Measurements from ENCODE around the gene ATXN1. TPM values are rescaled to one million over a fixed set of nuclear protein-coding genes. Genes with fewer than 3 reads are reported as not detected.

ATXN1 gene
- total and polyA plus RNA-seq, 2 of the 13 experiments (the other 11 are each of a cell fraction or from before 2014, with no cell fraction given) = 20.7 to 39.5 TPM

DNA sequence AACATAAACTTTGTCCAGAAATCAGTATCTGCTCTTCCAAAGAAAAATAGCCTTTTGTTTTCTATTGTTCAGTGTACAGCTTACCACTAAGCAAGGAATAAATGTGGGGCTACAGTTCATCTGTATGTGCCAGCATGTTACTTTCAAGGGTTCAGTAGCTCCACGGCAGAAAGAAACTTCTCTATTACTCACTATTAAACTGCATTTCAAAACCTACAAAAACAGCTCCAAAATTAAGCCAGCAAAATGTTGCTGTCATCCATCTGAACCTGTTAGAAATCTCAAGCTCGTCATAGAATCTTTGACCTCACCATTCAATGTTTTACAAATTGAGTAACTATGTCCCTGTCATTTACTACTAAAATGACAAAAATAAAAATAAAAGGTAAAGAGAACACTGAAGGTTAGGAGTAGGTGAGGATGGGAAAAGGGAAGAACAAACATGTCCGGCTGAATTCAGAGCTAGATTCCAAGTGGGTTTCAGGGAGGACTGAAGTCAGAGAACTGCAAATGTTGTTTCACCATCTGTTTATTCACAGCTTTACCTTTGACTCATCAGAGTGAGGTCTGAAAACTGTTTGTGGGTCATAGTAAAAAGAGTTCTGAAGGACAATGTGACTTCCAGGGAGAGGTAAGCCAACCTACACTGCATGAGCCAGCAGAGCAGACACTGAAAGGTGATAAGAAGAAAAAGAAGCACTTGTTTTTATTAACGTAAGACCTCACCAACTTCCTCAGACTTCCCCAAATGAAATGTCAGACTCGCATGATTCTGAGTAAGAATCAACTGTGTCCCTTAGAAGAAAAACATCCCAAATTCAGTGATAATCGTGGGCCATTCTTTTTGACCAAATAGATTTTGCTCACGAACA is 62.0 kb downstream of the ATXN1 start (continued):
- TF ChIP-seq, protein P1, sequence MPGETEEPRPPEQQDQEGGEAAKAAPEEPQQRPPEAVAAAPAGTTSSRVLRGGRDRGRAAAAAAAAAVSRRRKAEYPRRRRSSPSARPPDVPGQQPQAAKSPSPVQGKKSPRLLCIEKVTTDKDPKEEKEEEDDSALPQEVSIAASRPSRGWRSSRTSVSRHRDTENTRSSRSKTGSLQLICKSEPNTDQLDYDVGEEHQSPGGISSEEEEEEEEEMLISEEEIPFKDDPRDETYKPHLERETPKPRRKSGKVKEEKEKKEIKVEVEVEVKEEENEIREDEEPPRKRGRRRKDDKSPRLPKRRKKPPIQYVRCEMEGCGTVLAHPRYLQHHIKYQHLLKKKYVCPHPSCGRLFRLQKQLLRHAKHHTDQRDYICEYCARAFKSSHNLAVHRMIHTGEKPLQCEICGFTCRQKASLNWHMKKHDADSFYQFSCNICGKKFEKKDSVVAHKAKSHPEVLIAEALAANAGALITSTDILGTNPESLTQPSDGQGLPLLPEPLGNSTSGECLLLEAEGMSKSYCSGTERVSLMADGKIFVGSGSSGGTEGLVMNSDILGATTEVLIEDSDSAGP (CRISPR knock-in tag; IDR thresholded peaks at IDR 0.05; ENCODE audit: borderline replicate concordance) = no peak
- TF ChIP-seq SALL1 (CRISPR knock-in tag; IDR thresholded peaks at IDR 0.05) (peak; percentile 53; the same call in 1 of the 2 replicates), ZNF230 (CRISPR knock-in tag; IDR thresholded peaks at IDR 0.05) (peak; percentile 27; the same call in 1 of the 2 replicates), FOXO1 (CRISPR knock-in tag; IDR thresholded peaks at IDR 0.05) (peak; percentile 75; the same call in 1 of the 2 replicates), ZFAT (CRISPR knock-in tag; conservative IDR thresholded peaks at IDR 0.05) (no peak), TEAD3 (CRISPR knock-in tag; optimal IDR thresholded peaks at IDR 0.05; ENCODE audit: borderline replicate concordance) (peak; percentile 63), ZMYM4 (CRISPR knock-in tag; IDR thresholded peaks at IDR 0.05) (peak; percentile 56; the same call in 1 of the 2 replicates), PITX1 (CRISPR knock-in tag; IDR thresholded peaks at IDR 0.05) (peak; percentile 89), CBX1 (IDR thresholded peaks at IDR 0.05; ENCODE audit: low read depth) (no peak), ZBTB21 (CRISPR knock-in tag; IDR thresholded peaks at IDR 0.05) (peak; percentile 60; the same call in 1 of the 2 replicates), PRPF4 (IDR thresholded peaks at IDR 0.05; ENCODE audit: low read depth, low read length, poor library complexity, severe bottlenecking) (no peak), PHB2 (IDR thresholded peaks at IDR 0.05; ENCODE audit: partially characterized antibody) (no peak), ZNF337 (CRISPR knock-in tag; IDR thresholded peaks at IDR 0.05; ENCODE audit: borderline replicate concordance, low read depth) (peak; percentile 81; the same call in 1 of the 2 replicates), SPEN (CRISPR knock-in tag; IDR thresholded peaks at IDR 0.05; ENCODE audit: low read depth) (0 out of 2 replicates have a peak, but pooled peaks have one; percentile 44), FOXA3 (CRISPR knock-in tag; IDR thresholded peaks at IDR 0.05) (peak; percentile 85), ZNF530 (CRISPR knock-in tag; IDR thresholded peaks at IDR 0.05; ENCODE audit: low read depth) (no peak)
- TF ChIP-seq, protein P2, sequence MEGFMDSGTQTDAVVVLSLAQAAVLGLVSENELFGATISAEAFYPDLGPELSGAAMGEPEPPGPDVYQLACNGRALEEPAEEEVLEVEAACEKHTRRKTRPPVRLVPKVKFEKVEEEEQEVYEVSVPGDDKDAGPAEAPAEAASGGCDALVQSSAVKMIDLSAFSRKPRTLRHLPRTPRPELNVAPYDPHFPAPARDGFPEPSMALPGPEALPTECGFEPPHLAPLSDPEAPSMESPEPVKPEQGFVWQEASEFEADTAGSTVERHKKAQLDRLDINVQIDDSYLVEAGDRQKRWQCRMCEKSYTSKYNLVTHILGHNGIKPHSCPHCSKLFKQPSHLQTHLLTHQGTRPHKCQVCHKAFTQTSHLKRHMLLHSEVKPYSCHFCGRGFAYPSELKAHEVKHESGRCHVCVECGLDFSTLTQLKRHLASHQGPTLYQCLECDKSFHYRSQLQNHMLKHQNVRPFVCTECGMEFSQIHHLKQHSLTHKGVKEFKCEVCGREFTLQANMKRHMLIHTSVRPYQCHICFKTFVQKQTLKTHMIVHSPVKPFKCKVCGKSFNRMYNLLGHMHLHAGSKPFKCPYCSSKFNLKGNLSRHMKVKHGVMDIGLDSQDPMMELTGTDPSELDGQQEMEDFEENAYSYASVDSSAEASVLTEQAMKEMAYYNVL (CRISPR knock-in tag; IDR thresholded peaks at IDR 0.05; ENCODE audit: borderline replicate concordance) = peak; percentile 86; the same call in 1 of the 2 replicates
- TF ChIP-seq, protein P3, sequence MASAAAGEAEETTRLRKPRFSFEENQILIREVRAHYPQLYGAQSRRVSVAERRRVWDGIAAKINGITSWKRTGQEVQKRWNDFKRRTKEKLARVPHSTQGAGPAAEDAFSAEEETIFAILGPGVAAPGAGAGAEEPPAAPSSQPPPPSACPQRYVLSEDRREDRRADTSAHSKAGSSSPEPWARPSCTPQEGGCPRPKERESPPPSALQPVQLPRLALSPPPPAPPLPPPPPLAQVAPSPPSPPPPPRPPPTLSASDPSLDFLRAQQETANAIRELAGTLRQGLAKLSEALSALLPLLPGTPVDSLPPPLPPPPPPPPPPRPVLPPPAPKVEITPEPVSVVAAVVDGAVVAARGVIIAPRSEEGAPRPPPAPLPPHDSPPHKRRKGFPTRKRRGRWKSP (CRISPR knock-in tag; IDR thresholded peaks at IDR 0.05) = 0 out of 2 replicates have a peak, but pooled peaks have one; percentile 19
- TF ChIP-seq, protein P4, sequence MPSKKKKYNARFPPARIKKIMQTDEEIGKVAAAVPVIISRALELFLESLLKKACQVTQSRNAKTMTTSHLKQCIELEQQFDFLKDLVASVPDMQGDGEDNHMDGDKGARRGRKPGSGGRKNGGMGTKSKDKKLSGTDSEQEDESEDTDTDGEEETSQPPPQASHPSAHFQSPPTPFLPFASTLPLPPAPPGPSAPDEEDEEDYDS (CRISPR knock-in tag; IDR thresholded peaks at IDR 0.05) = no peak; the same call in 1 of the 2 replicates
- TF ChIP-seq, protein P5, sequence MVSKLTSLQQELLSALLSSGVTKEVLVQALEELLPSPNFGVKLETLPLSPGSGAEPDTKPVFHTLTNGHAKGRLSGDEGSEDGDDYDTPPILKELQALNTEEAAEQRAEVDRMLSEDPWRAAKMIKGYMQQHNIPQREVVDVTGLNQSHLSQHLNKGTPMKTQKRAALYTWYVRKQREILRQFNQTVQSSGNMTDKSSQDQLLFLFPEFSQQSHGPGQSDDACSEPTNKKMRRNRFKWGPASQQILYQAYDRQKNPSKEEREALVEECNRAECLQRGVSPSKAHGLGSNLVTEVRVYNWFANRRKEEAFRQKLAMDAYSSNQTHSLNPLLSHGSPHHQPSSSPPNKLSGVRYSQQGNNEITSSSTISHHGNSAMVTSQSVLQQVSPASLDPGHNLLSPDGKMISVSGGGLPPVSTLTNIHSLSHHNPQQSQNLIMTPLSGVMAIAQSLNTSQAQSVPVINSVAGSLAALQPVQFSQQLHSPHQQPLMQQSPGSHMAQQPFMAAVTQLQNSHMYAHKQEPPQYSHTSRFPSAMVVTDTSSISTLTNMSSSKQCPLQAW (CRISPR knock-in tag; IDR thresholded peaks at IDR 0.05) = 0 out of 2 replicates have a peak, but pooled peaks have one; percentile 49
- TF ChIP-seq, protein P6, sequence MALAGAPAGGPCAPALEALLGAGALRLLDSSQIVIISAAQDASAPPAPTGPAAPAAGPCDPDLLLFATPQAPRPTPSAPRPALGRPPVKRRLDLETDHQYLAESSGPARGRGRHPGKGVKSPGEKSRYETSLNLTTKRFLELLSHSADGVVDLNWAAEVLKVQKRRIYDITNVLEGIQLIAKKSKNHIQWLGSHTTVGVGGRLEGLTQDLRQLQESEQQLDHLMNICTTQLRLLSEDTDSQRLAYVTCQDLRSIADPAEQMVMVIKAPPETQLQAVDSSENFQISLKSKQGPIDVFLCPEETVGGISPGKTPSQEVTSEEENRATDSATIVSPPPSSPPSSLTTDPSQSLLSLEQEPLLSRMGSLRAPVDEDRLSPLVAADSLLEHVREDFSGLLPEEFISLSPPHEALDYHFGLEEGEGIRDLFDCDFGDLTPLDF (CRISPR knock-in tag; IDR thresholded peaks at IDR 0.05) = no peak
